GM18511 (cell line): Measurements from ENCODE around the gene CCDC134.

Experiments
- ATAC-seq: cut with Tn5 transposase; IDR thresholded peaks from one replicate; pipeline ENCODE4 v1.9.1; 2021; ENCODE audit warnings: mild to moderate bottlenecking, moderate library complexity; ENCODE audit not compliant: unreplicated experiment

The CCDC134 gene

GRCh38 chr22:41782751-41783150 is 17.7 kb upstream of the CCDC134 start:
- ATAC-seq: no peak

- ATAC-seq: no peak
Measured at GRCh38 chr22:41787331-41787730, 13.1 kb upstream of the CCDC134 start.

GRCh38 chr22:41793871-41794270 is 6.6 kb upstream of the CCDC134 start:
- no peak for ATAC-seq

- ATAC-seq: no peak
Measured at GRCh38 chr22:41798736-41799135, 1.7 kb upstream of the CCDC134 start.

GRCh38 chr22:41799486-41800347 is 762 bp upstream of the CCDC134 start:
- ATAC-seq: peak; percentile 36

- no peak for ATAC-seq
Measured at GRCh38 chr22:41801147-41801819, 804 bp downstream of the CCDC134 start.

GRCh38 chr22:41801886-41802285 is 1.4 kb downstream of the CCDC134 start:
- no peak for ATAC-seq

- no peak for ATAC-seq
Measured at GRCh38 chr22:41805639-41806038, 5.2 kb downstream of the CCDC134 start.

- ATAC-seq: no peak
Measured at GRCh38 chr22:41808400-41808799, 7.9 kb downstream of the CCDC134 start.

- ATAC-seq: no peak
Measured at GRCh38 chr22:41810022-41810421, 9.5 kb downstream of the CCDC134 start.

- no peak for ATAC-seq
Measured at GRCh38 chr22:41812805-41813545, 12.5 kb downstream of the CCDC134 start.

GRCh38 chr22:41813726-41814410 is 13.4 kb downstream of the CCDC134 start:
- no peak for ATAC-seq

GRCh38 chr22:41815716-41816115 is 15.2 kb downstream of the CCDC134 start:
- no peak for ATAC-seq

GRCh38 chr22:41816241-41816640 is 15.8 kb downstream of the CCDC134 start:
- ATAC-seq: no peak

- no peak for ATAC-seq
Measured at GRCh38 chr22:41816871-41817270, 16.4 kb downstream of the CCDC134 start.

- no peak for ATAC-seq
Measured at GRCh38 chr22:41818011-41818410, 17.5 kb downstream of the CCDC134 start.

- ATAC-seq: no peak
Measured at GRCh38 chr22:41818596-41818995, 18.1 kb downstream of the CCDC134 start.

GRCh38 chr22:41819257-41819656 is 18.8 kb downstream of the CCDC134 start:
- ATAC-seq: no peak

GRCh38 chr22:41820447-41820846 is 20.0 kb downstream of the CCDC134 start:
- ATAC-seq: no peak

- no peak for ATAC-seq
Measured at GRCh38 chr22:41821471-41822316, 21.2 kb downstream of the CCDC134 start.
